GM12878 (cell line): ENCODE data around the gene XPNPEP3. TPM values are rescaled to one million over a fixed set of nuclear protein-coding genes. Genes with fewer than 3 reads are reported as not detected.

Source experiments
- ATAC-seq: fragments of 200-7000 bp; cut with Tn5 transposase; 3 replicates; pipeline ENCODE4 v1.9.1; 2020; ENCODE audit warnings: mild to moderate bottlenecking, moderate library complexity
- BruUV-seq: library from RNA; stranded (reverse); fragments of 400-500 nt; replicated peaks from 2 replicates; lab custom pipeline; 2021; lab: Mats Ljungman, UMichigan
- CTCF ChIA-PET: fragments of 300-600 bp; sonication (Branson Sonifier 250); formaldehyde crosslinking; extraction: SDS; loops from one replicate; lab custom pipeline; 2021; ENCODE audit warnings: inconsistent platforms; lab: Yijun Ruan, JAX
- POLR2A ChIA-PET: fragments of 350-600 bp; formaldehyde crosslinking; extraction: SDS; loops from one replicate; lab custom pipeline; 2021; ENCODE audit warnings: inconsistent platforms; lab: Charles Lee
- RAD21 ChIA-PET: fragments of 300-600 bp; sonication (Branson Sonifier 250); formaldehyde crosslinking; loops from one replicate; lab custom pipeline; 2023; ENCODE audit warnings: antibody characterized with exemption; ENCODE audit not compliant: unreplicated experiment; lab: Charles Lee
- SMC1A ChIA-PET: fragments of 300-600 bp; sonication (Branson Sonifier 250); formaldehyde crosslinking; loops from one replicate; lab custom pipeline; 2023; ENCODE audit not compliant: unreplicated experiment, uncharacterized antibody; lab: Charles Lee
- DNase-seq: peaks from one replicate; pipeline ENCODE4 v3.0.0-alpha.2; 2011; ENCODE audit warnings: low read depth, low spot score
- FAIRE-seq: peaks from 3 replicates; lab custom pipeline; 2011; peaks lifted over from hg19 to GRCh38; lab: Jason Lieb, UNC
- H2AFZ ChIP-seq: 2 replicates; pipeline ENCODE4 v1.6.0; 2011; ENCODE audit warnings: low read depth, low read length, control low read depth; ENCODE audit not compliant: control insufficient read depth
- H3K27ac ChIP-seq: 2 replicates; pipeline ENCODE4 v1.5.1; 2011; ENCODE audit warnings: control low read depth; ENCODE audit not compliant: control insufficient read depth, insufficient read depth
- H3K27me3 ChIP-seq, 2 experiments: replicated peaks in 1 of 2; 2 replicates each; pipeline versions ENCODE4 v1.6.0 to v1.6.1; 2011; ENCODE audit warnings: low read length in 1 of 2; ENCODE audit not compliant: control insufficient read depth in 2 of 2, insufficient read depth in 2 of 2
- H3K36me3 ChIP-seq, 2 experiments: 2 replicates each; pipeline ENCODE4 v1.5.1; 2011; ENCODE audit warnings: low read length in 1 of 2; ENCODE audit not compliant: control insufficient read depth in 2 of 2, insufficient read depth in 2 of 2
- H3K4me1 ChIP-seq: 2 replicates; pipeline ENCODE4 v1.6.1; 2011; ENCODE audit warnings: mild to moderate bottlenecking, low read length, moderate library complexity, mixed read lengths; ENCODE audit not compliant: control insufficient read depth, insufficient read depth
- H3K4me2 ChIP-seq: 2 replicates; pipeline ENCODE4 v1.6.0; 2011; ENCODE audit warnings: control low read depth; ENCODE audit not compliant: control insufficient read depth, insufficient read depth
- H3K4me3 ChIP-seq: fragments of 200-600 bp; sonication (generic); 2 replicates; pipeline ENCODE4 v1.5.1; 2016
- H3K79me2 ChIP-seq: 2 replicates; pipeline ENCODE4 v1.6.0; 2011; ENCODE audit warnings: low read length; ENCODE audit not compliant: control insufficient read depth, insufficient read depth
- H3K9ac ChIP-seq: 2 replicates; pipeline ENCODE4 v1.8.0; 2011; ENCODE audit warnings: low read length, control low read depth, mixed read lengths; ENCODE audit not compliant: control insufficient read depth, insufficient read depth
- H3K9me3 ChIP-seq: replicated peaks from 3 replicates; pipeline ENCODE4 v1.5.1; 2011; ENCODE audit warnings: mild to moderate bottlenecking, low read length; ENCODE audit not compliant: control insufficient read depth, insufficient read depth
- H4K20me1 ChIP-seq: 2 replicates; pipeline ENCODE4 v1.6.0; 2011; ENCODE audit not compliant: control insufficient read depth, insufficient read depth
- ATF3 ChIP-seq: IDR thresholded peaks from 2 replicates; pipeline ENCODE4 v1.6.1; 2011; ENCODE audit warnings: low read depth, mild to moderate bottlenecking, low read length, moderate library complexity, borderline replicate concordance; ENCODE audit errors: extremely low read depth
- BACH1 ChIP-seq: fragments of 450-650 bp; IDR thresholded peaks from 2 replicates; pipeline ENCODE4 v1.6.1; 2017; ENCODE audit warnings: mild to moderate bottlenecking, borderline replicate concordance
- CUX1 ChIP-seq: IDR thresholded peaks from 2 replicates; pipeline ENCODE4 v1.6.1; 2012; ENCODE audit warnings: improper control_type of control experiment, low read depth, low read length; ENCODE audit not compliant: insufficient replicate concordance
- MXI1 ChIP-seq: fragments of 150-350 bp; IDR thresholded peaks from 2 replicates; pipeline ENCODE4 v1.6.1; 2011; ENCODE audit warnings: low read depth, mild to moderate bottlenecking, inconsistent platforms, low read length, improper control_type of control experiment
- NR2F1 ChIP-seq: fragments of 450-650 bp; conservative IDR thresholded peaks from 2 replicates; pipeline ENCODE4 v1.6.1; 2017; ENCODE audit warnings: mild to moderate bottlenecking
- PAX8 ChIP-seq: fragments of 450-650 bp; IDR thresholded peaks from 2 replicates; pipeline ENCODE4 v1.6.1; 2017; ENCODE audit warnings: mild to moderate bottlenecking, moderate library complexity
- PML ChIP-seq: IDR thresholded peaks from 2 replicates; pipeline ENCODE4 v1.6.1; 2012; ENCODE audit warnings: low read length, inconsistent platforms
- RUNX3 ChIP-seq: IDR thresholded peaks from 2 replicates; pipeline ENCODE4 v1.6.1; 2012; ENCODE audit warnings: low read length, inconsistent platforms
- SMAD1 ChIP-seq: fragments of 450-650 bp; IDR thresholded peaks from 2 replicates; pipeline ENCODE4 v1.6.1; 2018; ENCODE audit warnings: mild to moderate bottlenecking, low read depth; ENCODE audit not compliant: partially characterized antibody
- STAT3 ChIP-seq: IDR thresholded peaks from 2 replicates; pipeline ENCODE4 v1.6.1; 2011; ENCODE audit warnings: low read depth, low read length, improper control_type of control experiment
- in situ Hi-C: fragments of 300-500 bp; cut with MboI; formaldehyde crosslinking; loops from 9 replicates; pipeline ENCODE4 v1.14.3; 2018; ENCODE audit warnings: mixed read lengths
- intact Hi-C: fragments of 100-400 bp; cut with micrococcal nuclease; formaldehyde crosslinking; loops from one replicate; pipeline ENCODE4 v1.14.2; 2022; ENCODE audit not compliant: unreplicated experiment
- polyA plus RNA-seq, 11 experiments: library from polyadenylated mRNA; depleted of rRNA in 4 of 11; unstranded in 6 of 11; stranded (reverse) in 5 of 11; fragments of >200 nt; fragmentation: Nextera tagmentation in 4 of 11; fragmentation: Illumina TruSeq in 1 of 11; extraction: Ambion mirVana in 4 of 11; extraction: Trizol in 1 of 11; gene quantifications; 1 replicate in 1 of 11; 2 replicates in 10 of 11; pipeline versions ENCODE4 v1.2.1 to v1.2.3, GENCODE V29; 2011 to 2016; ENCODE audit warnings: inconsistent platforms in 2 of 11, missing spikeins in 2 of 11, low read depth in 1 of 11
- total RNA-seq, 4 experiments: library from RNA; depleted of rRNA in 3 of 4; stranded (reverse); fragments of >200 nt in 3 of 4; fragmentation: Illumina TruSeq in 1 of 4; extraction: Trizol in 1 of 4; gene quantifications; 2 replicates each; pipeline versions ENCODE4 v1.2.1 to v1.2.3, GENCODE V29; 2013 to 2021
- TF ChIP-seq, protein P1 (sequence below): fragments of 450-650 bp; IDR thresholded peaks from 2 replicates; pipeline ENCODE4 v1.6.1; 2017; ENCODE audit warnings: mild to moderate bottlenecking, moderate library complexity
- TF ChIP-seq, protein P2 (sequence below): fragments of 450-650 bp; IDR thresholded peaks from 2 replicates; pipeline ENCODE4 v1.6.1; 2014; ENCODE audit warnings: mild to moderate bottlenecking

Gene XPNPEP3
- total and polyA plus RNA-seq, 10 of the 15 experiments (the other 5 are each of a cell fraction or from before 2014, with no cell fraction given): 6.7 to 19.9 (median 11.7) TPM

DNA sequence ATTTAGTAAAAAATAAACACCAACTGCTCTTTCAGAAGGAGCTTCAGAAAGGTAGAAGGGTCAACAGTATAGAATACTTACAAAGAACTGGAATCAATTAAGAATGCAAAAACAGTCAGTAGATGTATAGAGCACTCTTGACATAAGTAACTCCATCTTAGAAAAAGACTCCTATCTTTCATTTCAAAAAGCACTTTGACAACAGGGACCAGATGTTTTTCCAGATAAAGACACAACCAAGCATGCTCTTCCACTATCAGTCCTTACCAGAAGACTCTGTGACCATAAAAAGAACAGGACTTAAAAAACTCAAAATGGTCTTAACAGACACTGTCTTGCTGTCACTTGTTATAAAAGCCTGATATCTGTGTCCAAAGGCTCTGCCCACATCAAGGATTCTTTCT lies 43.0 kb upstream of the XPNPEP3 start:
- H3K79me2 ChIP-seq: peaks cover 84% of the 10 kb centered on the region
- H3K4me1 ChIP-seq: peaks cover 2% of the 10 kb centered on the region; the same call in 1 of the 2 replicates
- ChIA-PET SMC1A (interaction anchor here (0.7 to 1.0 kb wide), 2 partner anchors 64 to 1436 kb away, joined by 3 read pairs; no protein-coding TSS in a partner anchor), RAD21 (no interaction called here), CTCF (interaction anchor here (1.1 kb wide), 1 partner anchor 85 kb away, joined by 3 read pairs; no protein-coding TSS in a partner anchor), POLR2A (no interaction called here)
- no peak overlapping the region for H3K4me2 ChIP-seq
- in situ Hi-C loops (no loop called here), intact Hi-C loops (no loop called here)
- H3K4me3 ChIP-seq: no peak overlapping the region
- H3K27me3 ChIP-seq: no peaks in the 10 kb centered on the region
- H3K9me3 ChIP-seq: no peaks in the 10 kb centered on the region; the same call in 2 of the 3 replicates
- ATAC-seq: no peak
- H3K27ac ChIP-seq: no peak overlapping the region
- DNase-seq: no peak
- H3K9ac ChIP-seq: no peak overlapping the region
- peaks cover 0 to 3% of the 10 kb centered on the region in 2 experiments; a peak in 1 of 4 replicates for H3K36me3 ChIP-seq
- FAIRE-seq: no peak
- H4K20me1 ChIP-seq: no peaks in the 10 kb centered on the region
- no peak overlapping the region for H2AFZ ChIP-seq
- BruUV-seq: no TSS peak
- TF ChIP-seq BACH1 (no peak), PML (no peak), ATF3 (no peak), NR2F1 (no peak), CUX1 (no peak), MXI1 (no peak), SMAD1 (no peak), STAT3 (no peak), RUNX3 (no peak), PAX8 (no peak)
- TF ChIP-seq, protein P1, sequence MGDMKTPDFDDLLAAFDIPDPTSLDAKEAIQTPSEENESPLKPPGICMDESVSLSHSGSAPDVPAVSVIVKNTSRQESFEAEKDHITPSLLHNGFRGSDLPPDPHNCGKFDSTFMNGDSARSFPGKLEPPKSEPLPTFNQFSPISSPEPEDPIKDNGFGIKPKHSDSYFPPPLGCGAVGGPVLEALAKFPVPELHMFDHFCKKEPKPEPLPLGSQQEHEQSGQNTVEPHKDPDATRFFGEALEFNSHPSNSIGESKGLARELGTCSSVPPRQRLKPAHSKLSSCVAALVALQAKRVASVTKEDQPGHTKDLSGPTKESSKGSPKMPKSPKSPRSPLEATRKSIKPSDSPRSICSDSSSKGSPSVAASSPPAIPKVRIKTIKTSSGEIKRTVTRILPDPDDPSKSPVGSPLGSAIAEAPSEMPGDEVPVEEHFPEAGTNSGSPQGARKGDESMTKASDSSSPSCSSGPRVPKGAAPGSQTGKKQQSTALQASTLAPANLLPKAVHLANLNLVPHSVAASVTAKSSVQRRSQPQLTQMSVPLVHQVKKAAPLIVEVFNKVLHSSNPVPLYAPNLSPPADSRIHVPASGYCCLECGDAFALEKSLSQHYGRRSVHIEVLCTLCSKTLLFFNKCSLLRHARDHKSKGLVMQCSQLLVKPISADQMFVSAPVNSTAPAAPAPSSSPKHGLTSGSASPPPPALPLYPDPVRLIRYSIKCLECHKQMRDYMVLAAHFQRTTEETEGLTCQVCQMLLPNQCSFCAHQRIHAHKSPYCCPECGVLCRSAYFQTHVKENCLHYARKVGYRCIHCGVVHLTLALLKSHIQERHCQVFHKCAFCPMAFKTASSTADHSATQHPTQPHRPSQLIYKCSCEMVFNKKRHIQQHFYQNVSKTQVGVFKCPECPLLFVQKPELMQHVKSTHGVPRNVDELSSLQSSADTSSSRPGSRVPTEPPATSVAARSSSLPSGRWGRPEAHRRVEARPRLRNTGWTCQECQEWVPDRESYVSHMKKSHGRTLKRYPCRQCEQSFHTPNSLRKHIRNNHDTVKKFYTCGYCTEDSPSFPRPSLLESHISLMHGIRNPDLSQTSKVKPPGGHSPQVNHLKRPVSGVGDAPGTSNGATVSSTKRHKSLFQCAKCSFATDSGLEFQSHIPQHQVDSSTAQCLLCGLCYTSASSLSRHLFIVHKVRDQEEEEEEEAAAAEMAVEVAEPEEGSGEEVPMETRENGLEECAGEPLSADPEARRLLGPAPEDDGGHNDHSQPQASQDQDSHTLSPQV: no peak
- TF ChIP-seq, protein P2, sequence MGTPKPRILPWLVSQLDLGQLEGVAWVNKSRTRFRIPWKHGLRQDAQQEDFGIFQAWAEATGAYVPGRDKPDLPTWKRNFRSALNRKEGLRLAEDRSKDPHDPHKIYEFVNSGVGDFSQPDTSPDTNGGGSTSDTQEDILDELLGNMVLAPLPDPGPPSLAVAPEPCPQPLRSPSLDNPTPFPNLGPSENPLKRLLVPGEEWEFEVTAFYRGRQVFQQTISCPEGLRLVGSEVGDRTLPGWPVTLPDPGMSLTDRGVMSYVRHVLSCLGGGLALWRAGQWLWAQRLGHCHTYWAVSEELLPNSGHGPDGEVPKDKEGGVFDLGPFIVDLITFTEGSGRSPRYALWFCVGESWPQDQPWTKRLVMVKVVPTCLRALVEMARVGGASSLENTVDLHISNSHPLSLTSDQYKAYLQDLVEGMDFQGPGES: no peak
